NK-92 (cell line): ENCODE measurements around the gene FZR1.
"Not testable (repeated sequence)": the region's sequence is repeated elsewhere in the genome, so short reads cannot be mapped to it uniquely, and the experiment has no call there.

Source experiments
- DNase-seq: peaks from one replicate; lab custom pipeline; 2025; ENCODE audit not compliant: unreplicated experiment; lab: John Stamatoyannopoulos, UW

FZR1 gene

GRCh38 chr19:3528539-3529211 is 22.6 kb downstream of the FZR1 start:
- DNase-seq: no peak

GRCh38 chr19:3529299-3529698 is 23.2 kb downstream of the FZR1 start:
- DNase-seq: not testable (repeated sequence)

- no peak for DNase-seq
These were observed 24.3 kb downstream of the FZR1 start for GRCh38 chr19:3530389-3530788.

GRCh38 chr19:3531716-3532115 is 25.6 kb downstream of the FZR1 start:
- DNase-seq: no peak

GRCh38 chr19:3532154-3532786 is 26.2 kb downstream of the FZR1 start:
- no peak for DNase-seq

- no peak for DNase-seq
These were observed 26.9 kb downstream of the FZR1 start for GRCh38 chr19:3533033-3533432.

- DNase-seq: no peak
These were observed 27.6 kb downstream of the FZR1 start for GRCh38 chr19:3533563-3534216.

- no peak for DNase-seq
These were observed 28.5 kb downstream of the FZR1 start for GRCh38 chr19:3534375-3535234.

- DNase-seq: no peak
These were observed 29.1 kb downstream of the FZR1 start for GRCh38 chr19:3535235-3535535.

- DNase-seq: no peak
These were observed 29.5 kb downstream of the FZR1 start for GRCh38 chr19:3535563-3535965.

- DNase-seq: no peak
These were observed 29.9 kb downstream of the FZR1 start for GRCh38 chr19:3535981-3536380.

- DNase-seq: no peak
These were observed 30.5 kb downstream of the FZR1 start for GRCh38 chr19:3536429-3537100.

GRCh38 chr19:3537101-3537437 is 31.0 kb downstream of the FZR1 start:
- DNase-seq: no peak

GRCh38 chr19:3537438-3538240 is 31.5 kb downstream of the FZR1 start:
- DNase-seq: no peak

- no peak for DNase-seq
These were observed 32.3 kb downstream of the FZR1 start for GRCh38 chr19:3538258-3538929.

GRCh38 chr19:3538965-3539755 is 33.0 kb downstream of the FZR1 start, which contains the start of gene TEKTIP1:
TSS of gene TEKTIP1 (plus strand) at chr19:3539174. CDS start at chr19:3539178, 4 bp downstream.
- no peak for DNase-seq

GRCh38 chr19:3539756-3540118 is 33.6 kb downstream of the FZR1 start:
- DNase-seq: no peak

- DNase-seq: no peak
These were observed 37.3 kb downstream of the FZR1 start for GRCh38 chr19:3543150-3544057.
